GM23338 (cell line): ENCODE results near the gene DCAKD. TPM values are rescaled to one million over a fixed set of nuclear protein-coding genes. Genes with fewer than 3 reads are reported as not detected.

ENCODE experiments used
- ATAC-seq: fragments of 200-7000 bp; cut with Tn5 transposase; 3 replicates; pipeline ENCODE4 v1.9.1; 2020
- DNase-seq: peaks from one replicate; pipeline ENCODE4 v3.0.0-alpha.2; 2015; ENCODE audit warnings: low spot score
- H2AFZ ChIP-seq: fragments of 200-600 bp; sonication (generic); 2 replicates; pipeline ENCODE4 v1.8.0; 2016; ENCODE audit warnings: antibody characterized with exemption, mild to moderate bottlenecking, moderate library complexity
- H3F3A ChIP-seq: fragments of 200-600 bp; sonication (generic); replicated peaks from 2 replicates; pipeline ENCODE4 v1.8.0; 2017; ENCODE audit warnings: antibody characterized with exemption, mixed run types, low read depth
- H3K27ac ChIP-seq: fragments of 200-600 bp; sonication (generic); 2 replicates; pipeline ENCODE4 v1.6.1; 2016; ENCODE audit warnings: low read depth
- H3K27me3 ChIP-seq: fragments of 200-600 bp; sonication (generic); 2 replicates; pipeline ENCODE4 v1.8.0; 2016; ENCODE audit warnings: mild to moderate bottlenecking, mixed run types, moderate library complexity; ENCODE audit not compliant: insufficient read depth
- H3K36me3 ChIP-seq: fragments of 200-600 bp; sonication (generic); 2 replicates; pipeline ENCODE4 v1.8.0; 2016; ENCODE audit warnings: mild to moderate bottlenecking; ENCODE audit not compliant: insufficient read depth
- H3K4me1 ChIP-seq: fragments of 200-600 bp; sonication (generic); 2 replicates; pipeline ENCODE4 v1.8.0; 2016; ENCODE audit warnings: mild to moderate bottlenecking, moderate library complexity; ENCODE audit not compliant: insufficient read depth
- H3K4me2 ChIP-seq: fragments of 200-600 bp; sonication (generic); 2 replicates; pipeline ENCODE4 v1.7.1; 2017; ENCODE audit warnings: mixed run types
- H3K4me3 ChIP-seq: fragments of 200-600 bp; sonication (generic); 2 replicates; pipeline ENCODE4 v1.6.1; 2016; ENCODE audit warnings: mixed run types
- H3K79me2 ChIP-seq: fragments of 200-600 bp; sonication (generic); replicated peaks from 2 replicates; pipeline ENCODE4 v1.8.0; 2017; ENCODE audit warnings: mild to moderate bottlenecking; ENCODE audit not compliant: insufficient read depth
- H3K9me2 ChIP-seq: fragments of 200-600 bp; sonication (generic); 2 replicates; pipeline ENCODE4 v1.8.0; 2017; ENCODE audit not compliant: insufficient read depth
- H4K20me1 ChIP-seq: fragments of 200-600 bp; sonication (generic); replicated peaks from 2 replicates; pipeline ENCODE4 v1.8.0; 2017; ENCODE audit warnings: mild to moderate bottlenecking; ENCODE audit not compliant: insufficient read depth
- H3K27ac Mint-ChIP-seq: 2 replicates; pipeline ENCODE4 v1.8.0; 2020; ENCODE audit warnings: inconsistent platforms, mild to moderate bottlenecking, moderate library complexity, mixed read lengths
- H3K27me3 Mint-ChIP-seq: 3 replicates; pipeline ENCODE4 v1.8.0; 2022; ENCODE audit warnings: low read depth, mild to moderate bottlenecking, moderate library complexity, mixed read lengths, inconsistent platforms; ENCODE audit not compliant: insufficient read depth, poor library complexity
- H3K36me3 Mint-ChIP-seq: 3 replicates; pipeline ENCODE4 v1.8.0; 2021; ENCODE audit warnings: low read depth, mild to moderate bottlenecking, inconsistent platforms, moderate library complexity, mixed read lengths
- H3K4me1 Mint-ChIP-seq: 3 replicates; pipeline ENCODE4 v1.8.0; 2020; ENCODE audit warnings: mild to moderate bottlenecking, inconsistent platforms, mixed read lengths
- H3K4me3 Mint-ChIP-seq: 3 replicates; pipeline ENCODE4 v1.8.0; 2021; ENCODE audit warnings: moderate library complexity, mild to moderate bottlenecking, inconsistent platforms, mixed read lengths
- H3K9me3 Mint-ChIP-seq: 3 replicates; pipeline ENCODE4 v1.8.0; 2020; ENCODE audit warnings: moderate library complexity, mild to moderate bottlenecking, inconsistent platforms, mixed read lengths
- CTCF ChIP-seq, 2 experiments: fragments of 200-600 bp in 1 of 2; sonication (generic) in 1 of 2; conservative IDR thresholded peaks; 2 replicates each; pipeline versions ENCODE4 v1.5.1 to v1.6.1; 2016 to 2017; ENCODE audit warnings: antibody characterized with exemption in 2 of 2, low read depth in 2 of 2, mild to moderate bottlenecking in 2 of 2, moderate library complexity in 1 of 2
- EZH2 ChIP-seq: fragments of 200-600 bp; sonication (generic); IDR thresholded peaks from one replicate; pipeline ENCODE4 v1.8.0; 2017; ENCODE audit warnings: antibody characterized with exemption, mild to moderate bottlenecking, low read depth; ENCODE audit not compliant: unreplicated experiment
- JUNB ChIP-seq: IDR thresholded peaks from one replicate; pipeline ENCODE4 v1.6.1; 2016; ENCODE audit warnings: antibody characterized with exemption; ENCODE audit not compliant: unreplicated experiment
- POLR2AphosphoS5 ChIP-seq: IDR thresholded peaks from 2 replicates; pipeline ENCODE4 v1.6.1; 2016; ENCODE audit warnings: antibody characterized with exemption, low read depth
- STAT1 ChIP-seq: IDR thresholded peaks from one replicate; pipeline ENCODE4 v1.6.1; 2016; ENCODE audit warnings: antibody characterized with exemption; ENCODE audit not compliant: unreplicated experiment
- polyA plus RNA-seq: library from polyadenylated mRNA; unstranded; fragments of >200 nt; fragmentation: Nextera tagmentation; extraction: Ambion mirVana; gene quantifications from 2 replicates; pipeline ENCODE4 v1.2.1, GENCODE V29; 2016
- total RNA-seq: library from RNA; depleted of rRNA; stranded (reverse); fragments of >200 nt; shearing (Covaris generic); gene quantifications from 2 replicates; pipeline ENCODE4 v1.2.3, GENCODE V29; 2014
- TF ChIP-seq, protein P1 (sequence below): IDR thresholded peaks from 2 replicates; pipeline ENCODE4 v1.6.1; 2016; ENCODE audit warnings: antibody characterized with exemption

The DCAKD gene
- total and polyA plus RNA-seq, 2 experiments from 2014 or later: 23.7 to 57.2 TPM

DNA sequence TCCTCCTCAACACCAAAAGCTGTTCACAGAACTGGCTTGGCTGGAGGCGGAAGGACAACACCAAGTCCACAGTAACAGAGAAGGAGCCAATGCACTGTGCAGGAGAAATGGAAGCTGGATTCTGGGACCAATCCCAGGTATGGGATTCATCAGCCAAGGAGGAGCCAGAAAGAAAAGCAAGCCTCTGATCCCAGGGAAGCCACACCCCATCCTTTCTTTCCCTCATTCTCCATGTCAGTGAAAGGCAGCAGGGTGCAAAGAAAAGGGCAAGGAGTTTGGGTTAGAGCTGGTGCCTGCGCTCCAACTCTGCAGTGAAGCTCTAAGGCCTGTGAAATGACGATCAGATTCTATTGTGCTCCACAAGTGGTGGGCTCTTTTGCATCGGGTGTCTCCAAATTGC lies 11.0 kb downstream of the DCAKD start:
- Histone ChIP-seq H3K27ac (no peak overlapping the region), H3K36me3 (no peaks in the 10 kb centered on the region), H3K4me1 (peaks cover 11% of the 10 kb centered on the region), H3K4me2 (peak overlapping the region; percentile 50), H3K9me2 (no peaks in the 10 kb centered on the region), H4K20me1 (peaks cover 4% of the 10 kb centered on the region), H2AFZ (no peak overlapping the region), H3K4me3 (no peak overlapping the region; the same call in 1 of the 2 replicates), H3K79me2 (peaks cover 33% of the 10 kb centered on the region), H3K27me3 (no peaks in the 10 kb centered on the region), H3F3A (peaks cover 8% of the 10 kb centered on the region; the same call in 1 of the 2 replicates)
- Mint-ChIP-seq H3K27ac (no peak overlapping the region), H3K36me3 (peaks cover 3% of the 10 kb centered on the region; the same call in 2 of the 3 replicates), H3K4me3 (no peak overlapping the region), H3K4me1 (peaks cover 25% of the 10 kb centered on the region), H3K27me3 (peaks cover 10% of the 10 kb centered on the region), H3K9me3 (no peaks in the 10 kb centered on the region; the same call in 1 of the 3 replicates)
- peak; percentile 97 for ATAC-seq
- peak; percentile 92 for DNase-seq
- TF ChIP-seq JUNB: no peak
- no peak for TF ChIP-seq EZH2
- TF ChIP-seq CTCF (conservative IDR thresholded peaks at IDR 0.05; ENCODE audit: low read depth in 2 of 2): no peak
- TF ChIP-seq, protein P1, sequence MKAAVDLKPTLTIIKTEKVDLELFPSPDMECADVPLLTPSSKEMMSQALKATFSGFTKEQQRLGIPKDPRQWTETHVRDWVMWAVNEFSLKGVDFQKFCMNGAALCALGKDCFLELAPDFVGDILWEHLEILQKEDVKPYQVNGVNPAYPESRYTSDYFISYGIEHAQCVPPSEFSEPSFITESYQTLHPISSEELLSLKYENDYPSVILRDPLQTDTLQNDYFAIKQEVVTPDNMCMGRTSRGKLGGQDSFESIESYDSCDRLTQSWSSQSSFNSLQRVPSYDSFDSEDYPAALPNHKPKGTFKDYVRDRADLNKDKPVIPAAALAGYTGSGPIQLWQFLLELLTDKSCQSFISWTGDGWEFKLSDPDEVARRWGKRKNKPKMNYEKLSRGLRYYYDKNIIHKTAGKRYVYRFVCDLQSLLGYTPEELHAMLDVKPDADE: no peak

- peaks cover 25% of the 10 kb centered on the region; the same call in 1 of the 2 replicates for H3K79me2 ChIP-seq
- no peak for DNase-seq
- TF ChIP-seq POLR2AphosphoS5 (no peak), CTCF (conservative IDR thresholded peaks at IDR 0.05; ENCODE audit: low read depth in 2 of 2) (no peak), STAT1 (no peak)
- H3K36me3 ChIP-seq: no peaks in the 10 kb centered on the region
- no peak overlapping the region for H3K4me2 ChIP-seq
- H3K4me3 Mint-ChIP-seq: no peak overlapping the region
- H3K4me3 ChIP-seq: no peak overlapping the region
- H3K27ac ChIP-seq: no peak overlapping the region
- H3K9me2 ChIP-seq: no peaks in the 10 kb centered on the region
- peaks cover 21% of the 10 kb centered on the region for H3K4me1 Mint-ChIP-seq
- H2AFZ ChIP-seq: no peak overlapping the region
- H3K9me3 Mint-ChIP-seq: no peaks in the 10 kb centered on the region; the same call in 1 of the 3 replicates
- H3F3A ChIP-seq: peaks cover 2% of the 10 kb centered on the region; the same call in 1 of the 2 replicates
- H3K27ac Mint-ChIP-seq: peak overlapping the region; percentile 89
- H3K27me3 Mint-ChIP-seq: peaks cover 10% of the 10 kb centered on the region
- ATAC-seq: no peak
- peaks cover 4% of the 10 kb centered on the region for H4K20me1 ChIP-seq
- H3K27me3 ChIP-seq: no peaks in the 10 kb centered on the region
- H3K36me3 Mint-ChIP-seq: peaks cover 10% of the 10 kb centered on the region
- peaks cover 8% of the 10 kb centered on the region for H3K4me1 ChIP-seq
These were observed 12.5 kb downstream of the DCAKD start for GRCh38 chr17:45038728-45039634.
